ENCODE data around the gene NPPA. TPM values are rescaled to one million over a fixed set of nuclear protein-coding genes. Genes with fewer than 3 reads are reported as not detected.

Gene NPPA
- total RNA-seq, 1 experiment from 2014 or later = not detected

DNA sequence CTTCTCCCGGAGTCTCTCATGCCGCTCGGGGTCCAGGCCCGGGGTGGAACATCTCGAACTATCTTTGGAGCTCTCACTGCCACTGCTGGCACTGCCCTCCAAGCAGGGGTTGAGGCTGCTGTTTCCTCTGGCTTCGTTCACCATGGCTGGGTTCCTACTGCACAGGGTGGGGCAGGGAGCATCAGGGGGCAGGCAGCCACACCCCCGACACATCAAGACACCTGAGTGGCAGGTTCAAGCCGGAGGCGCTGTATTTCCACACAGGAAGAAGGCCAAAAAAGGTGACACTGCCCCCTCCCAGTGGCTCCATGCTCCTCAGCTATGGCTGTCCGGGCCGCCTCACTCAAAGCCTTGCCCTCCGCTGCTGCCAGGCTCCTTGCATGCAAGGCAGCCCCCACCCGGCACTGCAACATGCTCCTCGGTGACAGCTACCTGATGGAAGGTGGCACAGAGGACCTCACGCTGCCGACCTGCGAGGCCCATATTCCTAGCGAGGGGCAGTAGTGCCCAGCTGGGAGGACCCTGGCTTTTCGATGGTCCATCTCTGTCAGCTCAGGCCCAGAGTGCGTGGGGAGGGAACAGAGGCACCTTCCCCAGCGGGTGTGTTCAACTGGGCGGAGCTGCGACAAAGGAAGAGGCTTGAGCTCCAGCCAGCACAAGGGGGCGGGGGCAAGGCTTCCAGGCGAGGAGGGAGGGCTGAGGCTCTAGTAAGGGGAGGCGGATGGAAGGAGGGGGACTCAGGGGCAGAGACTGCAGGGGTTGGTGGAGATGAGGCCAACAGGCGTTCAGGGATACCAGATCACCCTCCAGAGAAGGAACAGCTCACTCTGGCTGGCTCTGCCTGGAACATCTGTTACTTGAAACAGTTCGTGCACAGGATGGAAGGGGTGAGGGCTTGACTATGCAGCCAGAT is 44.4 kb downstream of the NPPA start:
- H3K23me2 ChIP-seq (ENCODE audit: insufficient read length, low read depth, low read length, poor library complexity, severe bottlenecking) = peaks cover 13% of the 10 kb centered on the region
- Mint-ChIP-seq H3K27ac (peak overlapping the region; percentile 91 to 97 (median 94)), H3K9me3 (no peaks in the 10 kb centered on the region), H3K36me3 (ENCODE audit: insufficient read depth in 1 of 3, low read depth in 3 of 3) (peaks cover 18 to 42% (median 29%) of the 10 kb centered on the region in 3 experiments), H3K4me1 (peaks cover 36 to 48% of the 10 kb centered on the region in 2 experiments), H3K27me3 (ENCODE audit: low read depth) (no peaks in the 10 kb centered on the region; the same call in 1 of the 2 replicates), H3K4me3 (peak overlapping the region; percentile 98 to 99)
- H4K5ac ChIP-seq (ENCODE audit: insufficient read length, low read depth, low read length) = no peak overlapping the region
- H3K27me3 ChIP-seq (ENCODE audit: insufficient read depth, low read length) = no peaks in the 10 kb centered on the region
- no peak overlapping the region for H3K14ac ChIP-seq (ENCODE audit: insufficient read depth, low read length)
- peak; percentile 98 for DNase-seq
- no peaks in the 10 kb centered on the region for H4K20me1 ChIP-seq (ENCODE audit: control insufficient read depth, insufficient read depth, insufficient read length)
- H2BK15ac ChIP-seq (ENCODE audit: low read depth, low read length) = no peak overlapping the region
- no peaks in the 10 kb centered on the region for H3K79me1 ChIP-seq (ENCODE audit: insufficient read depth, low read depth, low read length, poor library complexity, severe bottlenecking)
- WGBS (ENCODE audit: extremely low coverage, insufficient read length, low lambda C conversion rate) = no CpG with 5 or more reads among the region's 28 CpGs
- no peak overlapping the region for H3K27ac ChIP-seq (ENCODE audit: insufficient read length, low read depth, low read length)
- H2BK20ac ChIP-seq (ENCODE audit: low read depth, low read length, poor library complexity, severe bottlenecking) = no peak overlapping the region
- H3K56ac ChIP-seq (ENCODE audit: insufficient read length, low read depth, low read length) = no peak overlapping the region
- no peak overlapping the region for H2BK12ac ChIP-seq (ENCODE audit: insufficient read length, low read depth, low read length)
- no peak overlapping the region for H2BK120ac ChIP-seq (ENCODE audit: low read depth, low read length, poor library complexity, severe bottlenecking)
- H3K23ac ChIP-seq (ENCODE audit: insufficient read length, low read depth, low read length) = no peak overlapping the region
- peak overlapping the region; percentile 76 for H3K4me2 ChIP-seq (ENCODE audit: insufficient read depth, insufficient read length, low read length)
- H3K9me3 ChIP-seq (ENCODE audit: control insufficient read depth, low read depth, low read length) = no peaks in the 10 kb centered on the region
- no peak overlapping the region for H2AK5ac ChIP-seq (ENCODE audit: insufficient read length, low read length)
- H2BK5ac ChIP-seq (ENCODE audit: insufficient read length, low read length) = no peak overlapping the region
- no peak overlapping the region for H4K91ac ChIP-seq (ENCODE audit: insufficient read length, low read depth, low read length)
- H3K4ac ChIP-seq (ENCODE audit: low read depth, low read length) = no peak overlapping the region
- TF ChIP-seq, protein P1, sequence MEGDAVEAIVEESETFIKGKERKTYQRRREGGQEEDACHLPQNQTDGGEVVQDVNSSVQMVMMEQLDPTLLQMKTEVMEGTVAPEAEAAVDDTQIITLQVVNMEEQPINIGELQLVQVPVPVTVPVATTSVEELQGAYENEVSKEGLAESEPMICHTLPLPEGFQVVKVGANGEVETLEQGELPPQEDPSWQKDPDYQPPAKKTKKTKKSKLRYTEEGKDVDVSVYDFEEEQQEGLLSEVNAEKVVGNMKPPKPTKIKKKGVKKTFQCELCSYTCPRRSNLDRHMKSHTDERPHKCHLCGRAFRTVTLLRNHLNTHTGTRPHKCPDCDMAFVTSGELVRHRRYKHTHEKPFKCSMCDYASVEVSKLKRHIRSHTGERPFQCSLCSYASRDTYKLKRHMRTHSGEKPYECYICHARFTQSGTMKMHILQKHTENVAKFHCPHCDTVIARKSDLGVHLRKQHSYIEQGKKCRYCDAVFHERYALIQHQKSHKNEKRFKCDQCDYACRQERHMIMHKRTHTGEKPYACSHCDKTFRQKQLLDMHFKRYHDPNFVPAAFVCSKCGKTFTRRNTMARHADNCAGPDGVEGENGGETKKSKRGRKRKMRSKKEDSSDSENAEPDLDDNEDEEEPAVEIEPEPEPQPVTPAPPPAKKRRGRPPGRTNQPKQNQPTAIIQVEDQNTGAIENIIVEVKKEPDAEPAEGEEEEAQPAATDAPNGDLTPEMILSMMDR (conservative IDR thresholded peaks at IDR 0.05) = peak; percentile 15; the same call in 1 of the 3 replicates
- no peak overlapping the region for H3T11ph ChIP-seq (ENCODE audit: low read length)
- peak overlapping the region; percentile 6 for H3K9ac ChIP-seq (ENCODE audit: extremely low read depth, insufficient read length, low read length)
- H3K4me1 ChIP-seq (ENCODE audit: insufficient read depth, low read length) = no peaks in the 10 kb centered on the region; the same call in 1 of the 2 replicates
- H3K79me2 ChIP-seq (ENCODE audit: insufficient read depth, low read length) = peaks cover 7% of the 10 kb centered on the region; the same call in 1 of the 2 replicates
- no peak overlapping the region for H2AFZ ChIP-seq (ENCODE audit: low read length)
- no peak overlapping the region for H4K8ac ChIP-seq (replicated peaks; ENCODE audit: insufficient read length, low read depth, low read length)
- no peak overlapping the region for H3K18ac ChIP-seq (ENCODE audit: insufficient read length, low read depth, low read length)

Measured in H9 (cell line).